Right lung (tissue), 5 donors: Measurements from ENCODE around the gene NUP210. TPM values are rescaled to one million over a fixed set of nuclear protein-coding genes. Genes with fewer than 3 reads are reported as not detected.
"Not testable (repeated sequence)": the region's sequence is repeated elsewhere in the genome, so short reads cannot be mapped to it uniquely, and the experiment has no call there.

ENCODE experiments used
- DNase-seq, 2 donors: peaks; one replicate each; pipeline ENCODE4 v3.0.0-alpha.2; 2013
- polyA plus RNA-seq, 5 donors: library from polyadenylated mRNA; unstranded; fragments of 120-200 nt; gene quantifications; one replicate each; pipeline versions ENCODE4 v1.2.1 to v1.2.3, GENCODE V29; 2013; ENCODE audit warnings: inconsistent platforms in 1 of 5, low replicate concordance in 1 of 5; ENCODE audit not compliant: insufficient read length in 5 of 5, insufficient read depth in 1 of 5

The NUP210 gene
- polyA plus RNA-seq, 5 donors, result 15.0 to 18.6 (median 15.9) TPM

- not testable (repeated sequence) for DNase-seq
Observed at GRCh38 chr3:13430411-13430875, 10.3 kb upstream of the NUP210 start.

DNA sequence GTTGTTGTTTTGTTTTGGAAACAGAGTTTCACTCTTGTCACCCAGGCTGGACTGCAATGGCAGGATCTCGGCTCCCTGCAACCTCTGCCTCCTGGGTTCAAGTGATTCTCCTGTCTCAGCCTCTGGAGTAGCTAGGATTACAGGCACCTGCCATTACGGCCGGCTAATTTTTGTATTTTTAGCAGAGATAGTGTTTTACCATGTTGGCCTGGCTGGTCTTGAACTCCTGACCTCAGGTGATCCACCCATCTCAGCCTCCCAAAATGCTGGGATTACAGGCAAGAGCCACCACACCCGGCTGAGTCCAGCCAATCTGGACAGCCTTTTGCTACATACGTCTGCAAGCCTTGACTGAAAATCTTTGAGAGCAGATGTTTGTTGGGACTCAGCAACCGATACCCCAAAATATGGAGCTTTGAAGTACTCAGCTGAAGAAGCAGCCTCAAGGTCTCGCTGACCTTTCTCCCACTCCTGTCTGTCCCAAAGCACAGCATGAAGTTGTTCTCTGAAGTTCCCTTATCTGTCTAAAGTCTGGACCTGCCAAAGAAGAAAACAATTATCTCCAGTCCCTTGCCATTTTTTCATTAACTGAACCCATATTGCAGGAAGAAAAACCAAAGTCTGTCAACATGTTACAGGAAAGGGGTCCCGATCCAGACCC is 9.6 kb upstream of the NUP210 start:
- DNase-seq, result no peak

DNA sequence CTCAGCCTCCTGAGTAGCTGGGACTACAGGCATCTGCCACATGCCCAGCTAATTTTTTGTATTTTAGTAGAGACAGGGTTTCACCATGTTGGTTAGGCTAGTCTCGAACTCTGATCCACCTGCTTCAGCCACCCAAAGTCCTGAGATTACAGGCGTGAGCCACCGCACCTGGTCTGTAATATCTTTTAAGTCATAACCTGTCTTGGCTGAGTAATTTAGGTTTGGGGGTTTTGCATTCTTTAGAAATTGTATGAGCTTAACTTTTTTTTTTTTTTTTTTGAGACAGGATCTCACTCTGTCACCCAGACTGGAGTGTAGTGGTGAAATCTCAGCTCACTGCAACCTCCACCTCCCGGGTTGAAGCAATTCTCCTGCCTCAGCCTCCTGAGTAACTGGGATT is 8.6 kb upstream of the NUP210 start:
- DNase-seq, result not testable (repeated sequence)

GRCh38 chr3:13427662-13428603 is 7.8 kb upstream of the NUP210 start:
- DNase-seq, result no peak

GRCh38 chr3:13426591-13426990 is 6.5 kb upstream of the NUP210 start:
- DNase-seq, result no peak

- DNase-seq, result no peak
Observed at GRCh38 chr3:13425689-13426088, 5.6 kb upstream of the NUP210 start.

DNA sequence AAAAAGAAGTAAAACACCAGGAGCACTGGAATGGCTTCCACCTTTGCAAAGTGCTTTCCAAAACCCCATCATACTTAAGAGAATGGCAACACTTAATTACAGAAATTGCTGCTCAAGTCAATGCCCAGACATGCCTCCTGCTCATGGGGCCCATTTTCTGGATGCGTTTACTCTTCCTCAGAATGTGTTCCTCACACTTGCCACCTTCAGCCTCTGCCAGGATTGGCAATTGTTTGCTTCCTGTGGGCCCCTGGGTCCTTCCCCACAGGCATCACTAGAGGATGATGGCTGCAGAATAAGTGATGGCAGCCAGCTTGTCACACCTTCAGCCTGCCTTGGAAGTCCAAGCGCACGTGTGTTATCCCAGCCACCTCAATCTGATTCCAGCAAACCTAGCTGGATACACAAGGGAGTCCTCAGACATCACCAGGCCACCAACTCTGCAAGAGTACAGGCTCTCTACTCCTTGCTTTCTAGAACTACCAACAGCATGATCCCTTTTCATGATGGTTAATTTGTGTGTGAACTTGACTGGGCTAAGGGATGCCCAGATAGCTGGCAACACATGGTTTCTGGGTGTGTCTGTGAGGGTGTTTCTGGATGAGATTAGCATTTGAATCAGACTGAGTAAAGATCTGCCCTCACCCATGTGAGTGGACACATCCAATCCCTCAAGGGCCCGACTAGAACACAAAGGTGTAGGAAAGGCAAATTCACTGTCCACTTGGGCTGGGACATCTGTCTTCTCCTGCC is 4.9 kb upstream of the NUP210 start:
- no peak for DNase-seq

- DNase-seq, result no peak
Observed at GRCh38 chr3:13424141-13424844, 4.2 kb upstream of the NUP210 start.

- DNase-seq, result peak in 1 of 2 donors; percentile 4
Observed at GRCh38 chr3:13420831-13421765, 976 bp upstream of the NUP210 start.

DNA sequence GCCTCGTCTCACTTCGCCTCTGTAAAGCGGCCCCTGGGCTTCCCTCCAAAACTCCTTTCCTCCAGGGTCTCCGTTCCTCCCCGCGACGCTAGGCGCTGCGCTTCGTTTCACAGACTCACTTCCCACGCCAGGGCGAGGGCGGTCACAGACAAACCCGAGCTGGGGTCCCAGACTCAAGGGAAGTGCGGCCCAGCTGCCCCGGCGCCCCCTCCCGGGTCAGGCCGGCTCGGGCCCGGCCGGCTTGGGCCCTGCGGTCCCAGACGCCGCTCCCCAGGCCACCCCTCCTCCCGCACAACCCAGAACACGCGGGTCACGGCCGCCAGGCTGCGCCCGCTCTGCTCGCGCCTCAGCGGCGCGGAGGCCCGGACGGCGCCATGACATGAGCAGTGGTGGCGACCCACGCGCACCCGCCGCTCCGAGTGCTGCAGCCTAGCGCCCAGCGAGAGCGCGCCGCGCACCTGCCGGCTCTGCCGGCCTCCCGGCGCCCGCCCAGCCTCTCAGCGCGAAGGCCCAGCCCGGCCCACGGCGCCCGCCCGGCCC is 547 bp downstream of the NUP210 start:
- peak in 1 of 2 donors; percentile 21 for DNase-seq

DNA sequence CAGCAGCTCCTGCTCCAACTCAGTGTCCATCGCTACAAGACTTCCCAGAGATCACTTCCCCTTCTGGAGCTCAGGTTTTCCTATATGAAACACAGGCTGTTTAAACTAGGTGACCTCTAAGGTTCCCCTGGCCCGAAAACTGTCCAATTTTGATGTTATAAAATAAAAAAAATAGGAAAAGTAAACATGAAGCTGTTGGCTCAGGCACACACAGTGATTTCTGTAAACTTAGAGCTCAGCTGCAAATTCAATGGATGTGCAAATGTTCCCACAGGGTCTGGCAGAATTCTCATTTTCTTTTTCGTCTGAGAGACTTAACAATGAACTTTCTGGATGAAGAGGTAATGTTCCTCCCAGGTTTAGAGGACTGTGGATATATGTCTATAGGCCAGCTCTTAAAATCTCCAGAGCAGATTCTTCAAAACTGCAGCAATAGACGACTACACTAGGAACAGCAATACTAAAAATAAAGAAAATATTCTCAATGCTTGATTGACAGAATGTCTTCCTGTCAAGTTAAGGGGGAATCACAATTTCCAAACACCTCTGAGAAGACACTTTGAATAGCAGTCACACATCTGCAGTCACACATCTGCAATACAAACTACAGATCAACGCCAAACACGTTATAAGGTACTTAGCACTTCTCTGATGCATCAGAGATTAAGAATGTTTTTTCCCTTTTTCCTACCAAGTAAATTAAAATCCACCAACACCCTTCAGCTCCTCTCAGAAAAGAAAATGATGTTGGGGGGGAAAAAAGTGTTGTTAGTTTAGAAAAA is 2.8 kb downstream of the NUP210 start:
- no peak for DNase-seq

- DNase-seq, result no peak
Observed at GRCh38 chr3:13415997-13416793, 3.9 kb downstream of the NUP210 start.

GRCh38 chr3:13415236-13415986 is 4.7 kb downstream of the NUP210 start:
- no peak for DNase-seq

- DNase-seq, result no peak
Observed at GRCh38 chr3:13414040-13414729, 5.9 kb downstream of the NUP210 start.

GRCh38 chr3:13411186-13411860 is 8.8 kb downstream of the NUP210 start:
- no peak for DNase-seq

- no peak for DNase-seq
Observed at GRCh38 chr3:13408890-13409289, 11.2 kb downstream of the NUP210 start.
